K562 (cell line): ENCODE results near the gene FGFR1OP2. TPM values are rescaled to one million over a fixed set of nuclear protein-coding genes. Genes with fewer than 3 reads are reported as not detected.

Source experiments
- ERF ChIP-seq: fragments of 450-650 bp; formaldehyde crosslinking; IDR thresholded peaks from 2 replicates; pipeline ENCODE4 v1.4.0; 2020; ENCODE audit warnings: mild to moderate bottlenecking, mixed read lengths
- GATAD2B ChIP-seq: fragments of 450-650 bp; IDR thresholded peaks from 2 replicates; pipeline ENCODE4 v1.6.1; 2017; ENCODE audit warnings: mild to moderate bottlenecking, borderline replicate concordance
- IRF2 ChIP-seq: sonication (generic); formaldehyde crosslinking; IDR thresholded peaks from 2 replicates; pipeline ENCODE4 v1.8.1; 2022; ENCODE audit warnings: mild to moderate bottlenecking, missing genetic modification reagents
- KLF6 ChIP-seq: fragments of 250-450 bp; sonication (Bioruptor Pico); IDR thresholded peaks from 2 replicates; pipeline ENCODE4 v1.4.0; 2020; ENCODE audit warnings: mild to moderate bottlenecking, moderate library complexity, borderline replicate concordance
- LARP7 ChIP-seq: fragments of 450-650 bp; IDR thresholded peaks from 2 replicates; pipeline ENCODE4 v1.6.1; 2016
- RAD51 ChIP-seq: fragments of 450-650 bp; IDR thresholded peaks from 2 replicates; pipeline ENCODE4 v1.7.1; 2016; ENCODE audit warnings: low read depth, mild to moderate bottlenecking, borderline replicate concordance
- SMARCC2 ChIP-seq: fragments of 450-650 bp; IDR thresholded peaks from 2 replicates; pipeline ENCODE4 v1.6.1; 2017; ENCODE audit warnings: antibody characterized with exemption, moderate library complexity, mild to moderate bottlenecking, low read depth
- TCF3 ChIP-seq: sonication (generic); formaldehyde crosslinking; IDR thresholded peaks from 2 replicates; pipeline ENCODE4 v1.4.0; 2020; ENCODE audit warnings: mild to moderate bottlenecking, missing genetic modification reagents
- ZNF175 ChIP-seq: fragments of 200-800 bp; sonication (Bioruptor generic); IDR thresholded peaks from 2 replicates; pipeline ENCODE4 v1.6.1; 2016; ENCODE audit warnings: low read depth, mild to moderate bottlenecking, missing genetic modification characterization, missing compliant biosample characterization
- ZZZ3 ChIP-seq: fragments of 450-650 bp; IDR thresholded peaks from 2 replicates; pipeline ENCODE4 v1.6.1; 2016; ENCODE audit warnings: antibody characterized with exemption, mild to moderate bottlenecking, moderate library complexity
- polyA plus RNA-seq, 8 experiments: library from polyadenylated mRNA; depleted of rRNA in 4 of 8; stranded (reverse) in 5 of 8; unstranded in 3 of 8; fragments of >200 nt; fragmentation: Nextera tagmentation in 2 of 8; fragmentation: Illumina TruSeq in 1 of 8; extraction: Ambion mirVana in 2 of 8; extraction: Trizol in 1 of 8; gene quantifications; 2 replicates each; pipeline versions ENCODE4 v1.2.1 to v1.2.3, GENCODE V29; 2011 to 2014; ENCODE audit warnings: inconsistent platforms in 1 of 8, missing spikeins in 1 of 8
- total RNA-seq, 7 experiments: library from RNA; depleted of rRNA in 6 of 7; stranded (reverse); fragments of >200 nt in 6 of 7; fragmentation: Illumina TruSeq in 2 of 7; extraction: Trizol in 2 of 7; gene quantifications; 2 replicates each; pipeline versions ENCODE4 v1.2.1 to v1.2.3, GENCODE V29; 2011 to 2021; ENCODE audit warnings: low replicate concordance in 1 of 7
- TF ChIP-seq, protein P1 (sequence below), 2 experiments: fragments of 450-650 bp; IDR thresholded peaks; 2 replicates each; pipeline ENCODE4 v1.6.1; 2016; ENCODE audit warnings: mild to moderate bottlenecking in 2 of 2, borderline replicate concordance in 1 of 2, low read depth in 1 of 2, moderate library complexity in 1 of 2

FGFR1OP2 gene
- total and polyA plus RNA-seq, 9 of the 15 experiments (the other 6 are each of a cell fraction or from before 2014, with no cell fraction given) = 31.6 to 49.0 (median 37.1) TPM

DNA sequence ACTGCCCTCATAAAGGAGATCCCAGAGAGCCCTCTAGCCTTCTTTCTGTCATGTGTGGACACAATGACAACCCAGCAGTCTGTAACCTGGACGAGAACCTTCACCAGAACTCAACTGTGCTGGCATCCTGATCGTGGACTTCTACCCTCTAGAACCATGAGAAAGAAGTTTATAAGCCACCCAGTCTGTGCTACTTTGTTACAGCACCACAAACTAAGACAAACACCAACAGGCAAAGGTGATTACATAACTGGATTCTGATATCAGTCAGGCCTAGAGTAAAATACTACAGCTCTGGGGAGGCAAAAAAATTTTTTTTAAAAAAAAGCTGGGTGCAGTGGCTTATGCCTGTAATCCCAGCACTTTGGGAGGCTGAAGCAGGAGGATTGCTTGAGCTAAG is 57.4 kb downstream of the FGFR1OP2 start (continued):
- no peak for TF ChIP-seq ZNF175 (CRISPR knock-in tag)
- TF ChIP-seq LARP7 = no peak
- no peak for TF ChIP-seq IRF2 (CRISPR knock-in tag)
- no peak for TF ChIP-seq RAD51
- no peak for TF ChIP-seq ZZZ3
- TF ChIP-seq GATAD2B = no peak
- TF ChIP-seq KLF6 = no peak
- TF ChIP-seq TCF3 (CRISPR knock-in tag) = no peak
- no peak for TF ChIP-seq ERF (CRISPR knock-in tag)
- TF ChIP-seq, protein P1, sequence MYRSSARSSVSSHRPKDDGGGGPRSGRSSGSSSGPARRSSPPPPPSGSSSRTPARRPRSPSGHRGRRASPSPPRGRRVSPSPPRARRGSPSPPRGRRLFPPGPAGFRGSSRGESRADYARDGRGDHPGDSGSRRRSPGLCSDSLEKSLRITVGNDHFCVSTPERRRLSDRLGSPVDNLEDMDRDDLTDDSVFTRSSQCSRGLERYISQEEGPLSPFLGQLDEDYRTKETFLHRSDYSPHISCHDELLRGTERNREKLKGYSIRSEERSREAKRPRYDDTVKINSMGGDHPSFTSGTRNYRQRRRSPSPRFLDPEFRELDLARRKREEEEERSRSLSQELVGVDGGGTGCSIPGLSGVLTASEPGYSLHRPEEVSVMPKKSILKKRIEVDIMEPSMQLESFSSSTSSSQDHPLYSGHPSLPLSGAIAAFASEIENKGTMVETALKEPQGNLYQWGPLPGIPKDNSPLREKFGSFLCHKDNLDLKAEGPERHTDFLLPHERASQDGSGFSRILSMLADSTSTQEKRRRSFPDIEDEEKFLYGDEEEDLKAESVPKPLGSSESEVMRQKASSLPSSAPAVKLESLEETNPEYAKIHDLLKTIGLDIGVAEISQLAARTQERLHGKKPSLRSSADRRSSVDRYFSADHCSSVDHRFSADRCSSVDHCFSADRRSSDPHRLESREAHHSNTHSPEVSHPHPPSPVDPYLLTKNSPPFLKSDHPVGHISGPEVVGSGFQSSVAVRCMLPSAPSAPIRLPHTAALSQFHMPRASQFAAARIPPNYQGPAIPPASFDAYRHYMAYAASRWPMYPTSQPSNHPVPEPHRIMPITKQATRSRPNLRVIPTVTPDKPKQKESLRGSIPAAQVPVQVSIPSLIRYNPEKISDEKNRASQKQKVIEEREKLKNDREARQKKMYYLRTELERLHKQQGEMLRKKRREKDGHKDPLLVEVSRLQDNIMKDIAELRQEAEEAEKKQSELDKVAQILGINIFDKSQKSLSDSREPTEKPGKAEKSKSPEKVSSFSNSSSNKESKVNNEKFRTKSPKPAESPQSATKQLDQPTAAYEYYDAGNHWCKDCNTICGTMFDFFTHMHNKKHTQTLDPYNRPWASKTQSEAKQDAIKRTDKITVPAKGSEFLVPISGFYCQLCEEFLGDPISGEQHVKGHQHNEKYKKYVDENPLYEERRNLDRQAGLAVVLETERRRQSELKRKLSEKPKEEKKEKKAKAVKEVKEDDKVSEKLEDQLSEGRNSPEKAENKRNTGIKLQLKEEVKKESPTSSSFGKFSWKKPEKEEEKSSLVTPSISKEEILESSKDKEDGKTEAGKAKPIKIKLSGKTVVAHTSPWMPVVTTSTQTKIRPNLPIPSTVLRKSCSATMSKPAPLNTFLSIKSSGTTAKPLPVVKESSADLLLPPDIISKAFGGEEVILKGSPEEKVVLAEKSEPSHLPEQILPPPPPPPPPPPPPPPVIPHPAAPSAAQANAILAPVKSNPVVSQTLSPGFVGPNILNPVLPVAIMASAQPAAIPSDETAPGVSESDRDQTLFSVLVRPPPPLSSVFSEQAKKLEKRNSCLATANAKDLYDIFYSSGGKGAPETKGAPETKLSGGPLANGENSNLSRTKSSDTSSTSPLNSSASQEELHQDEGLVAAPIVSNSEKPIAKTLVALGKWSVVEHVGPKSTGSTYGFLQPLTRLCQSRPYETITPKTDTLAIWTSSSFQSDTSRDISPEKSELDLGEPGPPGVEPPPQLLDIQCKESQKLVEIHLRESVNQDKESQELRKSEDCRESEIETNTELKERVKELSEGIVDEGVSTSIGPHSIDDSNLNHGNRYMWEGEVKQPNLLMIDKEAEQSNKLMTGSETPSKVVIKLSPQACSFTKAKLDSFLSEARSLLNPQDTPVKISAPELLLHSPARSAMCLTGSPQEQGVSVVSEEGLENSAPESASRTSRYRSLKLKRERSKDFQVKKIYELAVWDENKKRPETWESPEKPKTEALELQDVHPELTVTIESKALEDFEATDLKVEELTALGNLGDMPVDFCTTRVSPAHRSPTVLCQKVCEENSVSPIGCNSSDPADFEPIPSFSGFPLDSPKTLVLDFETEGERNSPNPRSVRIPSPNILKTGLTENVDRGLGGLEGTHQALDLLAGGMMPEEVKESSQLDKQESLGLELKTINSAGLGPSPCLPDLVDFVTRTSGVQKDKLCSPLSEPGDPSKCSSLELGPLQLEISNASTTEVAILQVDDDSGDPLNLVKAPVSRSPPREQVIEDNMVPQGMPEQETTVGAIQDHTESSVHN (IDR thresholded peaks at IDR 0.05; ENCODE audit: borderline replicate concordance in 1 of 2, low read depth in 1 of 2) = no peak
- TF ChIP-seq SMARCC2 = no peak
